Activated CD8-positive, alpha-beta T cell treated with anti-CD3 and anti-CD28 coated beads for 36 hours (primary cell): ENCODE measurements around the gene TRAPPC2L. TPM values are rescaled to one million over a fixed set of nuclear protein-coding genes. Genes with fewer than 3 reads are reported as not detected.

Experiments used
- ATAC-seq: fragments of 200-7000 bp; cut with Tn5 transposase; one replicate; pipeline ENCODE4 v1.10.0; 2021; ENCODE audit warnings: mild to moderate bottlenecking, moderate library complexity
- CTCF ChIA-PET: fragments of 350-600 bp; sonication (Branson Sonifier 250); formaldehyde crosslinking; loops from one replicate; lab custom pipeline; 2021; ENCODE audit warnings: antibody characterized with exemption; lab: Charles Lee
- POLR2A ChIA-PET: fragments of 350-600 bp; sonication (Branson Sonifier 250); formaldehyde crosslinking; loops from one replicate; lab custom pipeline; 2021; ENCODE audit warnings: antibody characterized with exemption; lab: Charles Lee
- DNase-seq: peaks from one replicate; pipeline ENCODE4 v3.0.0-alpha.2; 2020
- H3K27ac Mint-ChIP-seq: one replicate; pipeline ENCODE4 v1.8.0; 2021; ENCODE audit warnings: mild to moderate bottlenecking, mixed read lengths
- H3K27me3 Mint-ChIP-seq: one replicate; pipeline ENCODE4 v1.8.0; 2021; ENCODE audit warnings: mixed read lengths
- H3K36me3 Mint-ChIP-seq: one replicate; pipeline ENCODE4 v1.8.0; 2021; ENCODE audit warnings: low read depth, mixed read lengths
- H3K4me1 Mint-ChIP-seq: one replicate; pipeline ENCODE4 v1.8.0; 2021; ENCODE audit warnings: low read depth, mixed read lengths
- H3K4me3 Mint-ChIP-seq: one replicate; pipeline ENCODE4 v1.8.0; 2021; ENCODE audit warnings: mild to moderate bottlenecking, moderate library complexity, mixed read lengths
- H3K9me3 Mint-ChIP-seq: one replicate; pipeline ENCODE4 v1.8.0; 2021; ENCODE audit warnings: mixed read lengths
- CTCF ChIP-seq: fragments of 200-600 bp; IDR thresholded peaks from one replicate; pipeline ENCODE4 v1.8.0; 2022; ENCODE audit warnings: antibody characterized with exemption, mild to moderate bottlenecking
- intact Hi-C: fragments of 100-400 bp; cut with micrococcal nuclease; formaldehyde crosslinking; loops from one replicate; pipeline ENCODE4 v1.10.0; 2022
- total RNA-seq, 2 experiments: library from RNA; stranded (reverse); gene quantifications; one replicate each; pipeline ENCODE4 v1.2.3, GENCODE V29; 2021

The TRAPPC2L gene
- total RNA-seq, 2 experiments from 2014 or later = 56.4 to 61.9 TPM

GRCh38 chr16:88878967-88879787 is 22.2 kb downstream of the TRAPPC2L start:
- ChIA-PET CTCF (no interaction called here), POLR2A (no interaction called here)
- intact Hi-C loops = no loop called here
- ATAC-seq (no peak), DNase-seq (no peak)
- Mint-ChIP-seq H3K4me3 (no peak overlapping the region), H3K36me3 (no peaks in the 10 kb centered on the region), H3K27me3 (no peaks in the 10 kb centered on the region), H3K4me1 (no peaks in the 10 kb centered on the region), H3K9me3 (no peaks in the 10 kb centered on the region), H3K27ac (no peak overlapping the region)
- no peak for TF ChIP-seq CTCF

GRCh38 chr16:88879788-88880055 is 22.8 kb downstream of the TRAPPC2L start:
- Mint-ChIP-seq H3K27me3 (no peaks in the 10 kb centered on the region), H3K36me3 (no peaks in the 10 kb centered on the region), H3K4me3 (no peak overlapping the region), H3K27ac (no peak overlapping the region), H3K9me3 (no peaks in the 10 kb centered on the region), H3K4me1 (no peaks in the 10 kb centered on the region)
- intact Hi-C loops = no loop called here
- ATAC-seq (no peak), DNase-seq (no peak)
- ChIA-PET CTCF (no interaction called here), POLR2A (no interaction called here)
- no peak for TF ChIP-seq CTCF

- no peak for ATAC-seq
- Mint-ChIP-seq H3K4me1 (no peaks in the 10 kb centered on the region), H3K27me3 (no peaks in the 10 kb centered on the region), H3K27ac (no peak overlapping the region), H3K36me3 (no peaks in the 10 kb centered on the region), H3K9me3 (no peaks in the 10 kb centered on the region), H3K4me3 (no peak overlapping the region)
- intact Hi-C loops = no loop called here
- no peak for DNase-seq
- ChIA-PET POLR2A (no interaction called here), CTCF (no interaction called here)
- no peak for TF ChIP-seq CTCF
These were observed 23.5 kb downstream of the TRAPPC2L start for GRCh38 chr16:88880226-88881006.

GRCh38 chr16:88881007-88881615 is 24.2 kb downstream of the TRAPPC2L start:
- intact Hi-C loops = no loop called here
- H3K4me3 Mint-ChIP-seq = no peak overlapping the region
- no peaks in the 10 kb centered on the region for H3K27me3 Mint-ChIP-seq
- H3K36me3 Mint-ChIP-seq = no peaks in the 10 kb centered on the region
- H3K9me3 Mint-ChIP-seq = no peaks in the 10 kb centered on the region
- ATAC-seq (no peak), DNase-seq (no peak)
- no peak overlapping the region for H3K27ac Mint-ChIP-seq
- ChIA-PET CTCF (no interaction called here), POLR2A (interaction anchor here (0.7 kb wide), 1 partner anchor 17 kb away, joined by 3 read pairs; no protein-coding TSS in a partner anchor)
- no peak for TF ChIP-seq CTCF
- no peaks in the 10 kb centered on the region for H3K4me1 Mint-ChIP-seq
